Endothelial cell of umbilical vein (primary cell): ENCODE measurements around the gene GRIN3A. TPM values are rescaled to one million over a fixed set of nuclear protein-coding genes. Genes with fewer than 3 reads are reported as not detected.

Source experiments
- BruUV-seq: library from RNA; stranded (reverse); fragments of 400-500 nt; replicated peaks from 2 replicates; lab custom pipeline; 2021; lab: Mats Ljungman, UMichigan
- CTCF ChIA-PET: fragments of 300-600, 350-600 bp; sonication (Branson Sonifier 250); formaldehyde crosslinking; loops from one replicate; lab custom pipeline; 2021; ENCODE audit warnings: antibody characterized with exemption, inconsistent platforms; lab: Charles Lee
- POLR2A ChIA-PET: fragments of 300-600, 350-600 bp; sonication (Branson Sonifier 250); formaldehyde crosslinking; loops from one replicate; lab custom pipeline; 2021; ENCODE audit warnings: antibody characterized with exemption, inconsistent platforms; lab: Charles Lee
- DNase-seq: peaks from one replicate; pipeline ENCODE4 v3.0.0-alpha.2; 2011; ENCODE audit warnings: low read depth, low spot score
- FAIRE-seq: peaks from 2 replicates; lab custom pipeline; 2011; peaks lifted over from hg19 to GRCh38; lab: Jason Lieb, UNC
- H2AFZ ChIP-seq: 2 replicates; pipeline ENCODE4 v1.6.0; 2012; ENCODE audit warnings: low read depth, low read length, control low read depth, inconsistent platforms
- H3K27ac ChIP-seq: 2 replicates; pipeline ENCODE4 v1.5.1; 2011; ENCODE audit warnings: low read depth, mild to moderate bottlenecking, control low read depth, low read length, moderate library complexity; ENCODE audit not compliant: insufficient read depth
- H3K27me3 ChIP-seq, 2 experiments: 2 replicates each; pipeline versions ENCODE4 v1.6.0 to v1.6.1; 2011; ENCODE audit warnings: low read length in 2 of 2, mixed read lengths in 1 of 2; ENCODE audit not compliant: control insufficient read depth in 2 of 2, insufficient read depth in 2 of 2
- H3K36me3 ChIP-seq, 2 experiments: 2 replicates in 1 of 2; 3 replicates in 1 of 2; pipeline ENCODE4 v1.5.1; 2011; ENCODE audit warnings: low read length in 2 of 2, mild to moderate bottlenecking in 1 of 2, moderate library complexity in 1 of 2; ENCODE audit not compliant: control insufficient read depth in 2 of 2, insufficient read depth in 2 of 2; ENCODE audit errors: extremely low read depth in 1 of 2
- H3K4me1 ChIP-seq: 3 replicates; pipeline ENCODE4 v1.5.1; 2011; ENCODE audit warnings: mild to moderate bottlenecking, low read length; ENCODE audit not compliant: control insufficient read depth, insufficient read depth; ENCODE audit errors: extremely low read depth
- H3K4me2 ChIP-seq: 2 replicates; pipeline ENCODE4 v1.6.1; 2011; ENCODE audit warnings: low read length, control low read depth, mixed read lengths; ENCODE audit not compliant: insufficient read depth
- H3K4me3 ChIP-seq, 3 experiments: fragments of 200-600 bp in 1 of 3; sonication (generic), shearing (Covaris generic) in 1 of 3; replicated peaks in 1 of 3; 2 replicates each; pipeline ENCODE4 v1.5.1; 2011 to 2016; ENCODE audit warnings: control low read depth in 3 of 3, low read length in 3 of 3, mild to moderate bottlenecking in 2 of 3, inconsistent platforms in 1 of 3, low read depth in 1 of 3, moderate library complexity in 1 of 3; ENCODE audit not compliant: insufficient read depth in 1 of 3
- H3K79me2 ChIP-seq: 2 replicates; pipeline ENCODE4 v1.6.0; 2012; ENCODE audit warnings: low read length, inconsistent platforms; ENCODE audit not compliant: control insufficient read depth, insufficient read depth
- H3K9ac ChIP-seq: replicated peaks from 2 replicates; pipeline ENCODE3; 2011; ENCODE audit warnings: low read length, control low read depth; ENCODE audit not compliant: insufficient read depth; ENCODE audit errors: extremely low read depth
- H3K9me1 ChIP-seq: replicated peaks from 3 replicates; pipeline ENCODE4 v1.6.0; 2011; ENCODE audit warnings: mild to moderate bottlenecking, low read length; ENCODE audit not compliant: control insufficient read depth, insufficient read depth; ENCODE audit errors: extremely low read depth
- H3K9me3 ChIP-seq: replicated peaks from 2 replicates; pipeline ENCODE4 v1.5.1; 2012; ENCODE audit warnings: low read length, inconsistent platforms; ENCODE audit not compliant: control insufficient read depth, insufficient read depth
- H4K20me1 ChIP-seq: replicated peaks from 2 replicates; pipeline ENCODE3; 2011; ENCODE audit warnings: mild to moderate bottlenecking, low read length; ENCODE audit not compliant: control insufficient read depth, insufficient read depth; ENCODE audit errors: extremely low read depth
- CTCF ChIP-seq, 2 donors: IDR thresholded peaks; 1 replicate in 1 of 2; 2 replicates in 1 of 2; pipeline ENCODE4 v1.5.1; 2011; ENCODE audit warnings: low read length in 2 of 2, mild to moderate bottlenecking in 2 of 2, moderate library complexity in 2 of 2, control low read depth in 1 of 2, inconsistent platforms in 1 of 2, low read depth in 1 of 2; ENCODE audit not compliant: insufficient read depth in 1 of 2; ENCODE audit errors: extremely low read depth in 1 of 2
- EZH2 ChIP-seq: IDR thresholded peaks from 2 replicates; pipeline ENCODE4 v1.6.1; 2012; ENCODE audit warnings: borderline replicate concordance, low read depth, mild to moderate bottlenecking, moderate library complexity, low read length, inconsistent platforms; ENCODE audit not compliant: severe bottlenecking
- FOS ChIP-seq: IDR thresholded peaks from 2 replicates; pipeline ENCODE4 v1.6.1; 2011; ENCODE audit warnings: mild to moderate bottlenecking, low read length, moderate library complexity, borderline replicate concordance; ENCODE audit not compliant: insufficient read depth
- GATA2 ChIP-seq: IDR thresholded peaks from 2 replicates; pipeline ENCODE4 v1.7.0; 2011; ENCODE audit warnings: low read depth, mild to moderate bottlenecking, moderate library complexity, mixed read lengths, low read length; ENCODE audit not compliant: insufficient read length, insufficient read depth
- JUN ChIP-seq: IDR thresholded peaks from 2 replicates; pipeline ENCODE4 v1.6.1; 2011; ENCODE audit warnings: borderline replicate concordance, low read depth; ENCODE audit not compliant: insufficient read length, insufficient read depth
- MYC ChIP-seq: IDR thresholded peaks from one replicate; pipeline ENCODE4 v1.6.1; 2011; ENCODE audit warnings: mild to moderate bottlenecking, low read depth, low read length
- POLR2A ChIP-seq: IDR thresholded peaks from 2 replicates; pipeline ENCODE4 v1.6.1; 2012; ENCODE audit warnings: low read depth, mild to moderate bottlenecking, control low read depth, low read length
- POLR2AphosphoS5 ChIP-seq: IDR thresholded peaks from 2 replicates; pipeline ENCODE4 v1.6.1; 2012; ENCODE audit warnings: low read depth, mild to moderate bottlenecking, control low read depth, low read length, moderate library complexity; ENCODE audit not compliant: insufficient read depth
- dilution Hi-C: fragments of 300-500 bp; cut with MboI; formaldehyde crosslinking; loops from one replicate; pipeline ENCODE4 v1.15.0; 2019; ENCODE audit warnings: low sequenced_read_pairs; ENCODE audit not compliant: extremely low pct_ligation_motif_present
- intact Hi-C: fragments of 100-400 bp; cut with micrococcal nuclease; formaldehyde crosslinking; loops from one replicate; pipeline ENCODE4 v1.10.0; 2022
- polyA plus RNA-seq, 4 experiments: library from polyadenylated mRNA; depleted of rRNA in 3 of 4; stranded (reverse) in 3 of 4; unstranded in 1 of 4; fragments of >200 nt; gene quantifications; 2 replicates each; pipeline versions ENCODE4 v1.2.1 to v1.2.3, GENCODE V29; 2011 to 2012; ENCODE audit warnings: missing spikeins in 1 of 4
- total RNA-seq: library from RNA; stranded (reverse); gene quantifications from 2 replicates; pipeline ENCODE4 v1.2.3, GENCODE V29; 2021
- TF ChIP-seq, protein P1 (sequence below): IDR thresholded peaks from 2 replicates; pipeline ENCODE4 v1.6.1; 2011; ENCODE audit not compliant: insufficient read depth, insufficient read length

GRIN3A gene
- total and polyA plus RNA-seq, 2 donors (not counting 3 experiments of a cell fraction or from before 2014, with no cell fraction given) = not detected

GRCh38 chr9:101625876-101626275, 112.6 kb downstream of the GRIN3A start:
- dilution Hi-C loops (no loop called here), intact Hi-C loops (no loop called here)
- ChIA-PET POLR2A (no interaction called here), CTCF (no interaction called here)
- Histone ChIP-seq H3K4me3 (no peak overlapping the region), H3K4me1 (no peaks in the 10 kb centered on the region), H3K9me1 (no peaks in the 10 kb centered on the region), H3K27me3 (no peaks in the 10 kb centered on the region), H4K20me1 (no peaks in the 10 kb centered on the region), H3K79me2 (no peaks in the 10 kb centered on the region), H3K27ac (no peak overlapping the region), H2AFZ (no peak overlapping the region), H3K9ac (no peak overlapping the region), H3K4me2 (no peak overlapping the region), H3K9me3 (no peaks in the 10 kb centered on the region), H3K36me3 (no peaks in the 10 kb centered on the region)
- TF ChIP-seq GATA2 (no peak), POLR2A (no peak), EZH2 (no peak), FOS (no peak), MYC (no peak), CTCF (IDR thresholded peaks at IDR 0.05; ENCODE audit: extremely low read depth in 1 of 2, insufficient read depth in 1 of 2, low read depth in 1 of 2, low read length in 2 of 2) (no peak), POLR2AphosphoS5 (no peak), JUN (no peak)
- TF ChIP-seq, protein P1, sequence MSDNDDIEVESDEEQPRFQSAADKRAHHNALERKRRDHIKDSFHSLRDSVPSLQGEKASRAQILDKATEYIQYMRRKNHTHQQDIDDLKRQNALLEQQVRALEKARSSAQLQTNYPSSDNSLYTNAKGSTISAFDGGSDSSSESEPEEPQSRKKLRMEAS = no peak
- no TSS peak for BruUV-seq
- DNase-seq (no peak), FAIRE-seq (no peak)
